A204.1 (cell line): Measurements from ENCODE around the gene TNFAIP8.
A peak's percentile ranks its signal among the peaks of the same experiment; 100 is the strongest.
"Not testable (repeated sequence)": the region's sequence is repeated elsewhere in the genome, so short reads cannot be mapped to it uniquely, and the experiment has no call there.

Experiments used
- FAIRE-seq: peaks from 2 replicates; lab custom pipeline; 2012; peaks lifted over from hg19 to GRCh38; lab: Jason Lieb, UNC

Gene TNFAIP8

DNA sequence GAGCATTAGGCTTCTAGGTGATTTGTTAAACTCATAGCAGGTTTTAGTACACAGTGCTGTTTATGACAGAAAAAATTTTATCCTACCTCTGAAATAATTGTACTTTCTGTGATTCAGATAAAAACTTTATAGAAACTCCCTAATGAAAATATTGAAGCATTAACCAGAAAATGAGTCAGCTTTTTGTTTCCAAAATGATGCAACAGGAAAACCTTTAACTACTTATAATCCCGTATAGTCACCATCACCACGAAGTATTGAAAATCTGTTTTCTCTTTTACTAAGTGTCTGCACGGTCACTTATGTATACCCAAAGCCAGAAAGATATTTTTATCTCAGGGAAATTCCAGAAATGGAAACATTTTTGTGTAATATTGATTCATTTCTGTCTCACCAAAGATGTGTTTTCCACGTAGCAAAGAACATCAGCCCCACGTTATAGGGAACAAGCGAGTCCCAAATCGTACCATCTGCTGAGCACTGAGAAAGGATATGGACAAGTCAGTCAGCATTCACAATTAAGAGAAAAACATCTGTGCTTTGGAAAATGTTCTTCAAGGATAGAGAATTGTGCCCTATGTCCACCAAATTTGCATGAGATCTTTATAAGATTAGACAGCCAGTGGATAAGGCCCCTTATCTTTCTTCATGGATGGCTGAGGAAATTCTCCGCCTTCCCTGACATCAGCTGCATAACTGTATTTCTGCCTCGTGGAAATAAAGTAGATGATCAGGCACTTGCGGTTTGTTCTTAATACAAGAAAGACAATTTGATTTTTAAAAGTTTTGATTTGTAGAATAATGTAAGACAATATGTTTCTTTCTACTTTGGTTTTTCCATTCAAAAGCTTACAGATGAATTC is 41.9 kb downstream of the TNFAIP8 start:
- FAIRE-seq: no peak

DNA sequence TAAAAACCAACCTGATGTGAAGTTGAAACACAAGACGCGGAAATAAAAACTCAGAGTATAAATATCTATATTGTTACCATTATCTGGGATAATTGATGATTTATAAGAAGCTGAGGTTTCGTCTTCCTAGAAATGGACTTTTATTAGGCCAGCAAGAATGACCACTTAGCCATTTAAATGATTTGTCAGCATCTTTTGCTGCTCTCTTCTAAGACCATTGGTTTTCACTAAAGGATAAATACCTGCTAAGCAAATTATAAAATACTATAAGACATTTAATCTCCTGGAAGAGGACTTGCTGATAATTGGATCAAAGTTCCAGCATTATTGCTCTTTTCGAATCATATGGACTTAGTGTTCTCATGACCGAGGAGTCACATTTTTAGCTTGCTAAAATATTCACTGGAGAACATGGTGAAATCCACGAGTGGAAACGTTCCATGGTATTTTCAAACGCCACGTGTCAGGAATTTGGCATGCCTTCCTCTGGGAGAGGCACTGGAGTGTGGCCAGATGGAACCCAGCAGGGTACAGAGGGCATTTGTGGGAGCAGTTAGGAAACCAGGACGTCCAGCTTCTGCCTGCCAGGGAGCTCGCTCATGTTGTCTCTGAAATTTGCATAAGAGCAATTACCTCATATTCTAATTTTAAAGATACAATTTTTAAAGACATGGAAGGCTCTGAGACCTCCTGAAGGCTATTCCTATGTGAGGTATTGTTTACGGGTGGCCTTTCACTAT is 43.1 kb downstream of the TNFAIP8 start:
- FAIRE-seq: no peak

DNA sequence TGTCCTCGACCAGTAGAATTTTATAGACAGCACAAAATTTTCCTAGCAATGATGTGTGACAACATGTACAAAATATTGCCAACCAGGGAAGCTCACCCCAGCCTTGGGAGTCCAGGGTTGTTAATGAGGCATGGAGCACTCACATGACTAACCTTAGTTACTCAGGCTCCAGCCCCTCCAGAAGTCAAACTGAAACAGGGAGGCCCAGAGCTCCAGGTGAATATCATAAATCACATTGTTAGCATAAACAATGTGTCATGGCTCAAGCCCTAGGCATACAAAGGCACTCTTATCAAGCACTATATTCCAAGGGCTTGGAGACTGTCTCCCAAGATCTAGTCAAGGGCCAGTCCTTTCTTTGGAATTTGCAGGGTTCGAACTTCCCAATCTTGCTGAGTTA is 44.4 kb downstream of the TNFAIP8 start:
- no peak for FAIRE-seq

DNA sequence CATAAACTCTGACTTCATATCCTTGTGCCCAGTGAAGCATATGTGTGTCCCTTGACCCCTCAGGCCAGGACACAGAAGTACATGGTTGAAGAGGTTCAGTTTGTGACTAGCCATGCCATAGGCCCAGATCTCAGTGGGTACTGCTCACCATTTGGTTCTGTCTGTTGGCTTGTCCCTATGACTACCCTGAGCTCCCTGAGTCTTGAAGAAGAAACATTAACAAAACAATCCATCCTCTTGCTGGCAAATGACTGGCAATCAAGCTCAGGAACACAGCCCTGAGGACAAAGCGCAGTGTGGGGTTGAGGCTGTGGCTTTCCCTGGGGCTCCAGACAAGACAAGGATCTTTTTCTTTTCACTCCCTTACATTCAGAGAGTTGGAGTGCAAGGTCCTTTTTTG is 46.3 kb downstream of the TNFAIP8 start:
- no peak for FAIRE-seq

DNA sequence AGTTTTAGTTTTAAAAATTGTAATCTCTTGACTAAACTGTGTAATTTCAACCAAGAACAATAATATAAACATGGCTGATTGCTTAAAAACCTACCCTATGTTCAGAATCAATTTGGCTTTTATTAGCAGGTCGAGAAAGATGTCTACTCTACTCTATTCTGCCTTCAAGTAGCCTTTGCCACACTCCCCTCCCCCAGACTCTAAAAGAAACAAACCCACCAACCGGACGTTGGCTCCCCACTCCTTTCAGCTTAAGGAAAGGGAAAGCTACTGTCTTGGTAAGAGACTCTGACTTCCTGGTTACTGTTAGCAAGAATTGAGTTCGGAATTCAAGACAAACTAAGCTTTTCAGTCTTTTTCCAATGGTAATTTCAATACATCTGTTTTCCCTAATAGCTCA is 46.7 kb downstream of the TNFAIP8 start:
- FAIRE-seq: no peak

DNA sequence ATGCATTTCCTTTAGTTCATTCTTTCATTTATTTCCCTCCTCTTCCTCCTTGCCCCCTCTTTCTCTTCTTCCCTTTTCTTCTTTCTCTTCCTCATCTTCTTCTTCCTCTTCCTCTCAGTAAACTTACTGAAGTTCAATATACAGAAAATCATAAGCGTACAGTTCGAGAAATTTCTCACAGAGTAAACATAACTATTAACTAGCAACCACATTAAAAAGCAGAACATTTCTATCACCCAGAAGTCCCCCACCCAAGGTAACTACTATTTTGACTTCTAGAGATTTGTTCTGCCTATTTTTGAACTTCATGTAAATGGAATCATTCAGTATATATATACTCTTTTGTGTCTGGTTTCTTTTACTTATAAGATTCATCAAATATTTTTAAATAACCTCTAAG is 48.2 kb downstream of the TNFAIP8 start:
- FAIRE-seq: no peak

DNA sequence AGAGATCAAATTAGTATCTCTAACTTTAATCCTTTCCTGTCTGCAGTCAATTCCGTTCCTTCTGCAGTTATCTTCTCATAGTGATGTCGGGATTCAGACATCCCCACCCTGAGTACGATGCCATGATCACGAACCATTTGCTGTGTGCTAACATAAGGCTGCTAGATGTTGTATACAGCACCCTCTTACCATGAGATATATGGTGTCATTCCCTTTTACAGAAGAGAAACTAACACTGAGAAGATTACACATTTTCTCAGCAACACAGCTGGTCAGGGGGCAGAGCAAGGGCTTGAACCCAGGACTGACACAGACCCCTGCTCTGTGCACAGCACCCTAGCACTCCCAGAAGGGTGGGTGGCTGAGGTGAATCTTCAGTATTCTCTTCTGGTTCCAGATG is 49.6 kb downstream of the TNFAIP8 start:
- FAIRE-seq: no peak

DNA sequence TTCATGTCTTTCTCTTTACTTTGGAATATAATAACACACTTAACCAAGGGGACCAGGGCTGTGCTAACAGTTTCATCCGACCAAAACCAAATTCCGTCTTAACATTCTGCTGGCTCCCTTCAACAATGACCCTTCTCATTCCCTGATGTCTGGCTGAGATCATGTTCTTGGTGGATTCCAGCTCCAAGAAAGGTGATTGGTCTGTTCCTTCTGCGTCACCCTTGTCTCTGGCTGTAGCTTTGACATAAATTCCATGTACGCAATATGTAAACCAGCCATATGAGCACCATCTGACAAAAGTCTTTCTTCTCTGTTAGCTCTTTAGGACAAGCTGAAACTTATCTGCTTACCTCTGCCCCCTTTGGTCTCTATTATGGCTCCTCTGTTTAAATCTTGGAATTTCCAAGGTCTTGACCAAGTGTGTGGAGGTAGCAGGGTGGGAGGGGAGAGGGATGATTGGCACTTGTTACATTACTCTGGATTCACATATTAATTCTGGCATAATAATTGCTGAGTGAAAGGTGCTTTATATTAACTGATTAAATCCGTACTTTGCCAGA is 50.8 kb downstream of the TNFAIP8 start:
- no peak for FAIRE-seq

DNA sequence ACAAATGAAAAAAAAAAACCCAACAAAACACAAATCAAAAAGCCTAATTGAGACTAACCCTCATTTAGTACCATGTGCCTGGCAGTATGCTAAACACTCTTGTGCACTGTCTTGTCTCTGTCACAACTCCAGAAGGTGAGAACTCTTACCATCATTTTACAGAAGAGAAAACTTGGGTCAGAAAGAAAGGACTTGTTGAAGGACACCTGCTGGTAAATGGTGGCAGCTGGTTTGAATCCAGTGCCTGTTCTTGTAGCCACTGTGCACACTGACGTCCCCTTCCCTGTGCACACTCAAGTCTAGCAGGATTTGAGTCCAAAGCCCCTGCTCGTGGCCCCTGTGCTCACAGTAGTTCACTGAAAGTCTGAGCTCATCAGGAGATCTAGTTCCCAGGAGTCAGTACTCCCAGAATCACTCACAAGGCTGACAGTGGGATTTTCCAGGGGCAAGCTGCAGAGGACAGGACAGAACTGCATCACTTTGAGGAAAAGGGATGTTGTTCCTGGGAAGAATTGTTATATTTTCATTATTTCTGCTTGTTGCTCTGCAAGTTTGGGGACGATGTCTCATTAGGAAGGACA is 53.5 kb downstream of the TNFAIP8 start:
- FAIRE-seq: no peak

DNA sequence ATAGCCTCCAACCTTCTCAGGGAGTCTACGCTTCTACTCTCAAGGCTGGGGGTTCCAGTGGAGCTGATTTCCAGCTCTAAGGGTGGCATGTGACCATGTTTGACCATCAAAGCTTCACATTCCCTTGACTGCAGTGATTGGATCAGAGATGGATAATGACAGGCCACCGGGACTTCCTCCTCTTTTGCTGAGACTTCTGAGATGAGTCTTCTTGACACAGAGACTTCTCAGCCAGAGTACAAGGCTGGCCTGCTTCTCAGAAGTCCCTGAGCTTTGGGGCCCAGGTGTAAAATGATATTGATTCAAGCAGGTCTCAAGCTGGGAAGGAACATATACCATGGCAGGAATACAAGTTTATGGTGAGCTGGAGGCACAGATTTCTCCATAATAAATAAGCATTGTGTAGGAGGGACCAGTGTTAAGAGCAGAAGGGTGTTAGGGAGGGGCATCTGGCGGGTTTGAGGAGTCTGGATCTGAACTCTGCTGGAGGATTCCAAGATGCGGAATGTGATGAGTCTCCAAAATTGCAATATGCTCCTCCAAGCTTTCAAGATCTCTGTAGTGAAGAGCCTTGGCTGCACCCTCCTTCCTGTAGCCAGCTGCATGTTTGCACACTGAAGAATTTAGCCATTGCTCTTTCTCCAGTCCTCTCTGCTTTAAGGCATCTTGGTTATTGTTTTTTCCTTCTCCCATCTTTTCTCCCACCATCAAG is 54.8 kb downstream of the TNFAIP8 start:
- FAIRE-seq: no peak

DNA sequence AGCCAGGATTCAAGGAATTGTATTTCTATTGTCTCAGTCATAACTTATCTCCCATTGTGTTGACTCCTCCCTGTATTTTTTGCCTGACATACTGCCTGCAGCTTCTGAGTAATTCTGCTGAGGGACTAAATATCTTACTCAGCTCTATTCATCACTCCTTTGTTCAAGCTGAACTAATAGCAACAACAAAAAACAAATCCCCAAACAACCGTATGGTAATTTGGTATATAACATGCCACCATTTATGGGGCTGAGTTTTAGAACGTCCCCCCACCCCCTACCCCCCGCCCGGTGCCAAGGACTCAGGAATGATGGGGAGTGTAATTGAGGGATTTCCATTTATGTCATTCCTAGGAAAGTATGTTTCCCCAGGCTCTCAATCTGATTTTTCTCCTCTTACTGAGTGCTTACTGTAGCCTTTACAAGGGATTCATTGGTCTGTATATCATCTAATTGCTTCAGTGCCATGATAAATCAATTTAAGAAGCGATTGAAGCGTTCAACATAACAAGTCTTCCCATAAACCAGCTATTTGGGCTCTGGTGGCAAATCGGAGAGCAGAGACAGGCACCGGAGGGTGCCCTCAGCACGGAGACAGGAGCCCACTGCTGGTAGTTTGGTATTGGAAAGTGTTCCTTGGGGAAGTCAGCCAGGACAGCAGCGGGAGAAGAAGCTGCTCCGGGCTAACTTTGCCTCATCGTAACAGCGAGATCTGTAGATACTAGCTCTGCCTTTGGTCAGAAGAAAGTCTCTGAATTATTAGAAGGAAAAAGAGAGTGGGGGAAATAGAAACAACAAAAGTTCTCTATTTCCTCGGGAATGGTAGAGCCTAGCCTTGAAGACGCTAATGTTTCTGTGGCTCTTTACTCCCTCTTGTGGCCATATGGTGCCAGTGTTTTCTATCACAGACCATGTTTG is 55.8 kb downstream of the TNFAIP8 start:
- FAIRE-seq: peak; percentile 97

DNA sequence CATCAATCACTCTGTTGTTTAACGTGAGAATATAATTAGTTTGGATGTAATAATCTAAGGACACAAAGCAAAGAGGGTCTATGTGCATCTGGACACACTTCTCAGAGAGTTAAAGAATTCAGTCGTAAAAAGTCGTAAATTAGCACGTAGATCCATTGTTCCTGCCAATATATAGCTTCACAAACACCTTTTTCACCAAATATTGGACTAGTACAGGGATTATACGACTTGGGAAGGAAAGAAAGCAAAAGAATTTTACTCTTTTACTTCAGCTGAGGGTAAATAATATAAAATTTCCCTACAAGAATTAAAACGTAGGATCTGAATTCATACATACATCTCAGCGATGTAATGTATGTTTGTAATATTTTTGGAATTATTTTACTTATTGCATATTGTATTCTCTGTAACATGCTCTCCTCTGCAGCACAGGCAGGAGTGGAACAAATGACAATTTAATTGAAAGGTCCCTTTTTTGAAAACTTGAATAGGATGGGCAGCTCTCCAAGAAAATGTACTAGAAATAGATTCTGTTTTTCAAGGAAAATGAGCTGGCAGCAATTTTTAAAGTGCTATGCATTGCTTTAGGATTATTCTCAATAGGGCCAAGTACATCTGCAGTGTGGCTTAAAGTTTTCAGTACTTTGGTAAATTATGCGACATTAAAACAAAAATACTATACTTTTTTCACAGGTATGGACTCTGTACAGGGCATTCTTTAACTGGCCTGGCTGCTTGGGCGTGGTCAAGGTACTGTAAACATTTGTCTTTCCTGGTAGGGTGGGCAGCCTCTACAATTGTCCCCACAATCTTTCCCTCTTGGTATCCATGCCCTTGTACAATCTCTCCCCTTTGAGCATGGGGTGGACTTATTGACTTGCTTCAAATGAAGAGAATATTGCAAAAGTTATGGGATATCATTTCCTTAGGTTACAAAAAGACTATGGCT is 56.7 kb downstream of the TNFAIP8 start:
- no peak for FAIRE-seq

DNA sequence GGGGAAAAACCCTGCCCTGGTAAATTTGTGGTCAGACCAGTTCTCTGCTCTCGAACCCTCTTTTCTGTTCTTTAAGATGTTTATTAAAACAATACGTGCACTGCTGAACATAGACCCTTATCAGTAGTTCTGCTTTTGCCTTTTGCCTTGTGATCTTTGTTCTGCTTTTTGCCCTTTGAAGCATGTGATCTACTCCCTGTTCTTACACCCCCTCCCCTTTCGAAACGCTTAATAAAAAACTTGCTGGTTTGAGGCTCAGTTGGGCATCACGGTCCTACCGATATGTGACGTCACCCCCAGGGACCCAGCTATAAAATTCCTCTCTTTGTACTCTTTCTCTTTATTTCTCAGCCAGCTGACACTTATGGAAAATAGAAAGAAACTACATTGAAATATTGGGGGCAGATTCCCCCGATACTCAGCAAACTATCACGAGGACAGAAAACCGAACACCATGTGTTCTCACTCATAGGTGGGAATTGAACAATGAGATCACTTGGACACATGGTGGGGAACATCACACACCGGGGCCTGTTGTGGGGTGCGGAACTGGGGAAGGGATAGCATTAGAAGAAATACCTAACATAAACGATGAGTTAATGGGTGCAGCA is 58.4 kb downstream of the TNFAIP8 start:
- FAIRE-seq: not testable (repeated sequence)

DNA sequence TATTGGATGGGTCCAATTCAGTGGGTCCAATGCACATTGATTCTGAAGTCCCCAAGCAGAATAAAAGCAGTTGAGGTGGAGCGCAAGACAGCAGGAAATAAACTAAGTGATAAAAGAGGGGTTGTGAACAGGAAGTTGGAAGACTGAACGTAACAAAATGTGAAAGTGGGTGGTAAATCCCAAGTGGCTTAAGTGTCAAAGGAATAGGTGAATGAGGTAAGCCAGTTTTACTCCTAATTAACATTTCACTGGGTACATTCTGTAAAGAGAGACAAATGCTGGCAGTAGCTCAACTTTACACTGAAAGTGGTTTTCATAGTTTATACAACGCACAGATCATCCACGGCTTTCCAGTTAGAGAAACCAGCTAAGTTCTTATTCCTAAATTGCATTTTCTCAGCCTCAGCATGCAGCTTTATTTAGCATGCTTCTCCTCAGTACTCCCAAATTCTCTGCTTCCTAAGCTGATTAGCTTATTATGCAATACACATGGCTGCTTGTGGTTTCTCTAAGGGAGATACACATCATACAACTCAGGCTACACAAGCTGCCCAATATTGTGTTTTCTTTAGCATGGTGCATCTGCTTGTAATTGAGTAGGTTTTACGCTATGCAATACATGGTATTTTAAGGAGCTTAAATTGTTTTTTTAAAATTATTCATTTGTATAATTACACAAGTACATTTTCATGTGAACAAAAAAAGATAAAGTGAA is 62.2 kb downstream of the TNFAIP8 start:
- no peak for FAIRE-seq

DNA sequence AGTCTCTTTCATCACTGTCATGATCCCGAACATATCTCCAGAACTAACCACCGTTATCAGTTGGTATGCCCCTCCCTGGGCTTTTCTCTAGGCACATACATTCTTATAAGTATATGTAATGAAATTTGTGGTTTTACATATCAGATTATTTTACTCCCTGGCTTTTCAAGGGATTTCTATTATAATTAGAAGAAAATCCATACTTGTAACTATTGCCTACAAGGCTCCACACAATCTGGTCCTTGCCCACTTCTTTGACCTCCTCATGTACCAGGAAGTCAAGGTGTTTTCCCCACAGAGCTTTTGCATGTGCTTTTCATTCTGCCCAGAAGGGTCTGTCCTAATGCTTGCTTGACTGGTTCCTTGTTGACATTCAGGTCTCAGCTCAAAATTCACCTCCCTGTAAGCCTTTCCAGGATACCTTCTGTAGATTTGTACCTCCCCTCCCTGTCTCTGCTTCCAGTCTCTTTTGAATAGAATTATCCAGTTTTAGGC is 62.8 kb downstream of the TNFAIP8 start:
- FAIRE-seq: no peak

DNA sequence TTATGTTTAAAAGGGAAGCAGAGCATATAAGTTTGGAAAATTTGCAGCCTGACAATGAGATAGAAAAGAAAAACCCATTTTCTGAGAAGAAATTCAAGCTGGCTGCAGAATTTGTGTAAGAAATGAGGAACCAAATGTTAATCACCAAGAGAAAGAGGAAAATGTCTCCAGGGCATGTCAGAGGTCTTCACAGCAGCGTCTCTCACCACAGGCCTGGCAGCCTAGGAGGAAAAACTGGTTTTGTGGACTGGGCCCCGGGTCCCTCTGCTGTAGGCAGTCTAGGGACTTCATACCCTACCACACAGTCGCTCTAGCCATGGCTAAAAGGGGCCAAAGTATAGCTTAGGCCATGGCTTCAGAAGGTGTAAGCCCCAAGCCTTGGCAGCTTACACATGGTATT is 64.3 kb downstream of the TNFAIP8 start:
- FAIRE-seq: no peak

DNA sequence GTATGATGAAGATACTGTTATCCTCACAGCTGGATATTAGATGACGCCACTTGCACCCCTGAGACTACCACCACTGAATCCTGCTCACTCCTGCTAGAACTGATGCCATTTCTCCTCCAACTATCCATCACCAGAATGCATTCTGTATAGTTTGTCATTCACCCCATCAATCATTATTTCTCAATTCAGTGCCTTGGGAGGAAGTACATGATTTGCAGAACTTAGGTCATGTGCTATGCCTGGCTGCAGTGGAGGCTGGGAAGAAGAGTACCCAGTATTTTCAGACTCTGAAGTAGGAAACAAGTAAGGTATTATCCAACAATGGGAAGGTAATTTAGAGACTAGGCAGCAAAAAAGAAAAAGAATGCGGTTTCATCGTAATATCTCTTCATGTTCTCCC is 70.2 kb downstream of the TNFAIP8 start:
- FAIRE-seq: no peak

DNA sequence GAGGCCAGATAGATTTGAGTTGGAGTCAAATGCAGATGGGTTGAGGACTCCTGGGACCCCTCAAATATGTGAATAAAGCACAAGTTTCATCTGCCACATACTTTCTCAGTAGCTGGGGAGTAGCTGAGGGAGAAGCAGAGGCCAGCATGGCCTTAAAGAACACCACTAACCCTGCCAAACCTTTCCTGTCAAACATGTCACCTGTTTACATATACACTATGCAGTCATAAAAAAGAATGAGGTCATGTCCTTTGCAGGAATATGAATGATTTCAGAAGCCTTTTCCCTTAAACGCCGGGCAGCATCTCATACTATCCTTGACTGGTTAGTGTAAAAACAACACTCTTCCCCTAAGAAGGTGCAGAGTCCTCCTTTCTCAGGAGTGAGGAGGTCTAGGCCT is 71.2 kb downstream of the TNFAIP8 start:
- FAIRE-seq: no peak

DNA sequence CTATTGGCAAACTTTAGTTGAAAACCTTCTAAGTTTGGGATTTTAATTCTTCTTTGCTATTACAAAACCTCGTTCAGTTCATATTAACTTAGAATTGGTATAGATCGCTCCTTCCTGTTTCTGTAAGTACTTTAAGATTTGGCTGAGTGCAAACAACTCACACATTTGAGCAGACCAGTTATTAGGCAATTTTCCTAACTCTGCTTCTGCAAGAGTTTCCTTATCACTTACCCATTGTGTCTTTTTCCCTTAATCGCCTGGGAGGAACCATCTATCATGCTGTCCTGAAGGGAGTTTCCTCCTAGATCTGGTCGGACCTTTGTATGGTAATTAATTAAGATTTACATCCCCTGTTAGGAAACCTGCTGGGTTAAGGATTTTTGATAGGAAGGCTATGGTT is 71.8 kb downstream of the TNFAIP8 start:
- not testable (repeated sequence) for FAIRE-seq
